NCI-H128 (cell line): Measurements from ENCODE around the gene TBC1D2B.
"Not testable (repeated sequence)": the region's sequence is repeated elsewhere in the genome, so short reads cannot be mapped to it uniquely, and the experiment has no call there.

Experiments used
- DNase-seq: peaks from one replicate; lab custom pipeline; 2025; ENCODE audit not compliant: unreplicated experiment; lab: John Stamatoyannopoulos, UW

The TBC1D2B gene

GRCh38 chr15:77991029-77991406 is 86.5 kb downstream of the TBC1D2B start:
- no peak for DNase-seq

DNA sequence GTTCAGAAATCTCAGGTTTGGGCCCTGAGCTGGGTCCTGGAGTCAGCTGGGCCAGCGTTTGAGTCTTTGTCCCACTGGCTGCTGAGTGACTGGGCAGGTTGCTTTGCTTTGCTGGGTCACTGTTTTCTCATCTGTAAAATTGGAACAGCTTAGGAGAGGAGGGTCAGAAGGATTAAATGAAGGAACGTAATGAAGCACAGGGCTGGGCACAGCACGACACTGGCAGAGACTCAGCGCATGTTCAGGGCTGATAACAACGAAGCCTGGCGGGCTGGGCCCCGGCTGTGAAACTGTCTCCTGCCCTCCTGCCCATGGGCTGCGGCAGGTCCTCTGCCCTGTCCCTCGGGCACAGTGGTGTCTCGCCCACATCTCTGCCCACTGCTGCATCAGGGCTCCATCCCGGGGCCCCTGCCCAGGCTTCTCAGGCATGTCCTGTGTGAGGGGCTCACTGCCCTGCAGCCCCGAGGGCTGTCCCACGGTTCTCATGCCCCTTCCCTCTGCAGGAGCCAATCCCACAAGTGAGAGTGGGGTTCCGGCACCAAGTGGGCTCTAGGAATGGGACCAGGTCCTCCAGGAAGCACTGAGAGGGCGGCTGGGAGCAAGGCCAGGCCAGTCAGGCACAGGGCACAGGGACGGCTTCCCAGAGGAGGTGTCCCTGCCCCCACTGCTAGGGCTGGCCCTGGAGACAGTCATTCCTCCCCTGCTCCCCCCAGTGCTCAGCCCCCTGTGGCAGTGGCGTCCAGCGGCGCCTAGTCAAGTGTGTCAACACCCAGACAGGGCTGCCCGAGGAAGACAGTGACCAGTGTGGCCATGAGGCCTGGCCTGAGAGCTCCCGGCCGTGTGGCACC is 88.0 kb downstream of the TBC1D2B start:
- DNase-seq = no peak

- no peak for DNase-seq
These were observed 88.9 kb downstream of the TBC1D2B start for GRCh38 chr15:77988347-77989295.

DNA sequence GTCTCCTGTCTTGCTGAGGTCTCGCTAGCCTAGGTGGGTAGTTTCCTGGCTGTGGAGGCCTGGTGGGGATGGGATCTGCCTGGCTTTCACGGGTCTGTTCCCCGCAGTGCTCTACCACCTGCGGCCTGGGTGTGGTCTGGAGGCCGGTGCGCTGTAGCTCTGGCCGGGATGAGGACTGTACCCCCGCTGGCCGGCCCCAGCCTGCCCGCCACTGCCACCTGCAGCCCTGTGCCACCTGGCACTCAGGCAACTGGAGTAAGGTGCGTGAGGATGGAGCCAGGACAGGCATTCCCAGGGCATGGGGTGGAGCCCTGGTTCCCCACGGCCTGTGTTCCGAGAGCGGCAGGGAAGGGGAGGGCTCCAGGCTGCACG is 89.8 kb downstream of the TBC1D2B start:
- not testable (repeated sequence) for DNase-seq

- no peak for DNase-seq
These were observed 90.4 kb downstream of the TBC1D2B start for GRCh38 chr15:77986891-77987764.

GRCh38 chr15:77985931-77986480 is 91.5 kb downstream of the TBC1D2B start:
- no peak for DNase-seq

DNA sequence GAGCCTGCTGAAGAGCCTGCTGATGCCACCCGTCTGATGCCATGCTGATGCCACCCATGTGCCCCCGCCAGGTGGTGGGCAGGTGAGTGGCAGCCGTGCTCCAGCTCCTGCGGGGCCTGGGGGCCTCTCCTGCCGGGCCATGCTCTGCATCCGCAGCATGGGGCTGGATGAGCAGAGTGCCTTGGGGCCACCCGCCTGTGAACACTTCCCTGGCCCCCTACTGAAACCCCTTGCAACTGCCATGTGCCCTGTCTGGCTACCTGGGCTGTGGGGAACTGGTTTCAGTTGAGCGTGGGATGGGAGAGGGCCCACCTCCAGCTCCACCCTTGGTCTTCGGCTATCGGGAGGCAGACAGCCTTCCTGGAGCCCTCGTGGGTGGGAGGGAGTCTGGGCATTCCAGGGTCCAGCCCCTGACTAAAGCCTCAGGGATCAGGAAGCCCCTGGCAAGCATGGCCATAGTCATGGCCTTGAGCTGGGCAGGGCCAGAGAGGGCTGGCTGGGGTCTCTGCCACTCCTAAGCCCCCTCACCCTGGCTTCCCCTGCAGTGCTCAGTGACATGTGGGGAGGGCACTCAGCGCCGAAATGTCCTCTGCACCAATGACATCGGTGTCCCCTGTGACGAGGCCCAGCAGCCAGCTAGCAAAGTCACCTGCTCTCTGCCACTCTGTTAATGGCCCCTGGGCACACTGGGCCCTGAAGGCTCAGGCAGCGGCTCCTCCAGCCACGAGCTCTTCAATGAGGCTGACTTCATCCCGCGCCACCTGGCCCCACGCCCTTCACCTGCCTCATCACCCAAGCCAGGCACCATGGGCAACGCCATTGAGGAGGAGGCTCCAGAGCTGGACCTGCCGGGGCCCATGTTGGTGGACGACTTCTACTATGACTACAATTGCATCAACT is 92.2 kb downstream of the TBC1D2B start:
- DNase-seq = no peak

DNA sequence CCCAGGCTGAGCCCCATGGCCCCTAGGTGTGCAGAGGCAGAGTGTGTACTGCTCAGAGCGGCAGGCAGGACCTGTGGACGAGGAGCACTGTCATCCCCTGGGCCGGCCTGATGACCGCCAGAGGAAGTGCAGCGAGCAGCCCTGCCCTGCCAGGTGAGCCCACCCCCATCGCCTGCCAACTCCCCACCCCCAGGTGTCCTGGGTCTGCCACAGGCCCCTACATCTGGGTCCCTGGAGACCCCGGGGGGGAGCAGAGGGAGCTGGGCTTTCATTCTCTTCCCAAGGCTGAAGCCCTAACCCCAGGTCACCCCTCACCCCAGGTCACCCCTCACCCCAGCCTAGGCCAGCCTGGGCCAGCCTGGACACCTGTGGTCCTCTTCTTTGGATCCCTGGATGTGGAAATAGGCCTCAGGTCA is 93.1 kb downstream of the TBC1D2B start:
- DNase-seq = no peak

DNA sequence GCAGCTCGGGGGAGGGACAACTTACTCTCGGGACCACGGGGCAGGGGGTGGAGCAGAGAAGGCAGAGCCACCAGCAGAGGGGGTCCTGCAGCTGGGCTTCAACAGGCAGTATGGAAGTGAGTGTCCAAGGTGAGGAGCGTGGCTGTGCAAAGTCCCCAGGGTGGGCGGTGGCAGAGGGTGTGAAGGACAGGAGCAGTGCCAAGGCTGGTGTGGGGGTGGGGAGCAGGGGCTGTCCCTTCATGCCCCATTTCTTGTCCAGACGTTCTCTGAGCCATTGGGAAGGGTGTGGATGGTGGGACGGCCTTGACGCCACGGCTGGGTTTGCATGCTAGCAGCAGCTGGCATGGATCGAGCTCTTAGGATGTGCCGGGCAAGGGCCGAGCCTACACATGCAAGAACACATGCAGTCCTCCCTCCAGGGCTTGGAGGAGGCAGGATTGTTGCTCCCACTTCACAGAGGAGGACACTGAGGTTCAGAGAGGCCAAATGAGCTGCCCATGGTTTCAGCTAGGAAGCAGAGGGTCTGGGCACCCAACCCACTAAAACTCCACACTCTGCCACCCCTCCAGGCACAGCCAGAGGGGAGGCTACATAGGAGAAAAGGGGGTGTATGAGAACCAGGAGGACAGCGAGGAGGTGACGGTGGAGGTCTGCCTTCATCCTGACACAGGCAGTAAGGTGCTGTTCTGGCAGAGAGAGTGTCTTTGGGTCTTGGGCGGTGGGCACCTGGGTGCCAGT is 93.6 kb downstream of the TBC1D2B start:
- DNase-seq = no peak

GRCh38 chr15:77983091-77983707 is 94.3 kb downstream of the TBC1D2B start:
- DNase-seq = no peak

GRCh38 chr15:77982127-77982490 is 95.4 kb downstream of the TBC1D2B start:
- DNase-seq = no peak

DNA sequence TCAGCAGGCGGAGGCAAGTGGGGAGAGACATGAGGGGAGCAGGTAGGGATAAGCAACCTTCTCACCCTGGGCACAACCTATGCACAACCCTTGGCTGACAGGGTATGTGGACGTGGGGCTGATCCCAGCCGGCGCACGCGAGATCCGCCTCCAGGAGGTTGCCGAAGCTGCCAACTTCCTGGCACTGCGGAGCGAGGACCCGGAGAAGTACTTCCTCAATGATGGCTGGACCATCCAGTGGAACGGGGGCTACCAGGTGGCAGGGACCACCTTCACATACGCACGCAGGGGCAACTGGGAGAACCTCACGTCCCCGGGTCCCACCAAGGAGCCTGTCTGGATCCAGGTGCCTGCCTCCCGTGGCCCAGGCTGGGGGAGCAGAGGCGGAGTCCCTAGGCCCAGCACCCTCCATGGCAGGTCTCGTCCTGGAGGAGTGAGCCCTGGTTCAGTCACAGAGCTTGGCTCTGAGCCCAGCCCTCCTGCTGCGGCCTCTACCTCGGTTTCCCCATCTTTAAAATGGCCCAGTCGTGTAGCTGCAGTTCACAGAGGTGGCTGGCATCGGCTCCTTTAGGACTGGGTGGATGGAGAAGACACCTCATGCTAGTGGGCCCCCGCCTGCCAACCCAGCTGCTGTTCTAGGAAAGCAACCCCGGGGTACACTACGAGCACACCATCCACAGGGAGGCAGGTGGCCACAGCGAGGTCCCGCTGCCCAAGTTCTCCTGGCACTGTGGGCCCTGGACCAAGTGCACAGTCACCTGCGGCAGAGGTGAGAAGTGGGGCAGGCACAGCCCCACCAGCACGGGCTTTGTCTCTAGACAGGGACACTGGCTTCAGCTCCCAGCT is 96.0 kb downstream of the TBC1D2B start:
- DNase-seq = no peak

- DNase-seq = not testable (repeated sequence)
These were observed 96.8 kb downstream of the TBC1D2B start for GRCh38 chr15:77980674-77981073.

DNA sequence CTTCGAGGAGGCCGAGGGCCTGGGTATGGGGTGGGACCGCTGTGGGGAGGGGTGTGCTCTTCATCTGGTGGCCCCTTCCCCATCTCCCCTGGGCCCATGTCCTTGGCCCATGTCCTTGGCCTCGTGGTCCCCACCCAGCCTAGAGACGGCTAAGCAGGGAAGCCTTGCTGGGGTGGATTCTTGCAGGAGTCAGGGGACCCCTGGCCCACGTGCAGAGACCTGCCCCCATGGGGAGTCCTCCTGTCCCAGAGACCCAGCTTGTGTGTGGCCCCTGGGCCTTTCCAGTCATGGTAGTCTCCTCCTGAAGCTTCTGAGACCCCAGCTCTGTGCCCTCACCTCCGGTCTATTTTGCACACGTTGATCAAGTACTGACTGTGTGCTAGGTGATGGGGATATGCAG is 97.4 kb downstream of the TBC1D2B start:
- DNase-seq = no peak

GRCh38 chr15:77979157-77979556 is 98.4 kb downstream of the TBC1D2B start:
- DNase-seq = not testable (repeated sequence)

DNA sequence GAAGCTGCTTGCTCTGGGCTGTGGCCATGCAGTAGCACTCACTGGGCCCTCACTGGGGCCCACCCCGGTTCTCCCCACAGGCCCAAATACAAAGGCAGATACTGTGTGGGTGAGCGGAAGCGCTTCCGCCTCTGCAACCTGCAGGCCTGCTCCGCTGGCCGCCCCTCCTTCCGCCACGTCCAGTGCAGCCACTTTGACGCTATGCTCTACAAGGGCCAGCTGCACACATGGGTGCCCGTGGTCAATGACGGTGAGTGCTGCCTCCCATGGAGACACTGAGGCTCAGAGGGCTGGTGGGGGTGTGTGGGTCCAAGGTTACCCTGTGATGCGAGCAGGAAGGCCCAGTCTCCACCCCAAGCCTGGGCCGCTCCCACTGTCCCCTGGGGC is 98.8 kb downstream of the TBC1D2B start:
- not testable (repeated sequence) for DNase-seq

- not testable (repeated sequence) for DNase-seq
These were observed 99.4 kb downstream of the TBC1D2B start for GRCh38 chr15:77977903-77978758.
